ENCODE results near the gene OSBPL1A.

DNA sequence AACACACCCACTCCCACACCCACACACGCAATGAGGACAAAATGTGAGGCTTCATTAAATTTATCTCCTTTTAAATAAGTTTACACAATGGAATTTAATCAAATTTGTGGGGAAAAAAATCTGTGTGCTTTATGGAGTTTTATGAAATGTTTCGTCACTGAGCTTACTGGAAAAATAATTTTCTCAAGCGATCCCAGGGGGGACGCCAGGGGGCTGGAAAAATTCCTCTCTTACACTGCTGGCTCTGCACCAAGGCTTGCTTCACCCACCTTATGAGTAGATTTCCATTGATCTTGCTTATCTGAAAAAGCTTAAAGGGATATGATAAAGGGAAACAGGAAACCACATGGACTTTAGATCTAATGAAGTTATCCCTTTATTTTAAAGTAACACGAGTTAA, 163.3 kb downstream of the OSBPL1A start:
- TF ChIP-seq TAF1 (IDR thresholded peaks at IDR 0.05; ENCODE audit: borderline replicate concordance, insufficient read depth, low read length) (no peak), SIN3A (IDR thresholded peaks at IDR 0.05; ENCODE audit: borderline replicate concordance, insufficient read depth, low read length) (no peak)

Data from PFSK-1 (cell line).